Type B pancreatic cell (in vitro differentiated cells): ENCODE data around the gene DNAH6. TPM values are rescaled to one million over a fixed set of nuclear protein-coding genes. Genes with fewer than 3 reads are reported as not detected.

Experiments
- DNase-seq: peaks from one replicate; pipeline ENCODE4 v3.0.0; 2021; ENCODE audit warnings: mixed read lengths; ENCODE audit not compliant: unreplicated experiment; ENCODE audit errors: extremely low spot score
- H3K27ac Mint-ChIP-seq: 2 replicates; pipeline ENCODE4 v1.8.0; 2021; ENCODE audit warnings: mild to moderate bottlenecking, mixed read lengths
- H3K27me3 Mint-ChIP-seq: 2 replicates; pipeline ENCODE4 v1.8.0; 2021; ENCODE audit warnings: mixed read lengths
- H3K36me3 Mint-ChIP-seq: 2 replicates; pipeline ENCODE4 v1.8.0; 2021; ENCODE audit warnings: mixed read lengths
- H3K4me1 Mint-ChIP-seq: one replicate; pipeline ENCODE4 v1.8.0; 2021; ENCODE audit warnings: mixed read lengths; ENCODE audit not compliant: unreplicated experiment
- H3K4me3 Mint-ChIP-seq: 2 replicates; pipeline ENCODE4 v1.8.0; 2021; ENCODE audit warnings: mild to moderate bottlenecking, mixed read lengths
- H3K9me3 Mint-ChIP-seq: 2 replicates; pipeline ENCODE4 v1.8.0; 2021; ENCODE audit warnings: mixed read lengths
- CTCF ChIP-seq: fragments of 200-600 bp; sonication (generic); conservative IDR thresholded peaks from 2 replicates; pipeline ENCODE4 v1.5.0; 2021; ENCODE audit warnings: antibody characterized with exemption, mild to moderate bottlenecking
- total RNA-seq: library from RNA; stranded (reverse); gene quantifications from 2 replicates; pipeline ENCODE4 v1.2.1, GENCODE V29; 2021; ENCODE audit warnings: low replicate concordance

DNAH6 gene
- total RNA-seq, 1 donor from 2014 or later = 3.8 TPM

- Mint-ChIP-seq H3K4me1 (peaks cover 14% of the 10 kb centered on the region), H3K9me3 (no peaks in the 10 kb centered on the region), H3K27me3 (no peaks in the 10 kb centered on the region), H3K36me3 (no peaks in the 10 kb centered on the region), H3K4me3 (no peak overlapping the region), H3K27ac (no peak overlapping the region)
- no peak for TF ChIP-seq CTCF
- no peak for DNase-seq
Observed at GRCh38 chr2:84487298-84487996, 28.9 kb upstream of the DNAH6 start.

GRCh38 chr2:84491256-84491655 lies 25.0 kb upstream of the DNAH6 start:
- Mint-ChIP-seq H3K4me1 (peaks cover 11% of the 10 kb centered on the region), H3K4me3 (no peak overlapping the region), H3K36me3 (no peaks in the 10 kb centered on the region), H3K27ac (no peak overlapping the region), H3K27me3 (peaks cover 13% of the 10 kb centered on the region), H3K9me3 (no peaks in the 10 kb centered on the region)
- no peak for DNase-seq
- TF ChIP-seq CTCF = no peak

GRCh38 chr2:84491741-84492140 lies 24.6 kb upstream of the DNAH6 start:
- no peak for DNase-seq
- H3K36me3 Mint-ChIP-seq = no peaks in the 10 kb centered on the region
- H3K27ac Mint-ChIP-seq = no peak overlapping the region
- no peak overlapping the region for H3K4me3 Mint-ChIP-seq
- TF ChIP-seq CTCF = no peak
- peaks cover 13% of the 10 kb centered on the region for H3K27me3 Mint-ChIP-seq
- no peaks in the 10 kb centered on the region for H3K9me3 Mint-ChIP-seq
- H3K4me1 Mint-ChIP-seq = peaks cover 6% of the 10 kb centered on the region

- Mint-ChIP-seq H3K27ac (no peak overlapping the region), H3K36me3 (no peaks in the 10 kb centered on the region), H3K4me1 (peaks cover 3% of the 10 kb centered on the region), H3K9me3 (no peaks in the 10 kb centered on the region), H3K27me3 (peaks cover 13% of the 10 kb centered on the region), H3K4me3 (no peak overlapping the region)
- TF ChIP-seq CTCF = peak; percentile 38
- no peak for DNase-seq
Observed at GRCh38 chr2:84492571-84492970, 23.7 kb upstream of the DNAH6 start.

- no peaks in the 10 kb centered on the region for H3K4me1 Mint-ChIP-seq
- no peaks in the 10 kb centered on the region for H3K9me3 Mint-ChIP-seq
- H3K27ac Mint-ChIP-seq = no peak overlapping the region
- H3K27me3 Mint-ChIP-seq = peaks cover 13% of the 10 kb centered on the region
- no peaks in the 10 kb centered on the region for H3K36me3 Mint-ChIP-seq
- no peak for TF ChIP-seq CTCF
- DNase-seq = no peak
- H3K4me3 Mint-ChIP-seq = no peak overlapping the region
Observed at GRCh38 chr2:84493514-84493913, 22.8 kb upstream of the DNAH6 start.

DNA sequence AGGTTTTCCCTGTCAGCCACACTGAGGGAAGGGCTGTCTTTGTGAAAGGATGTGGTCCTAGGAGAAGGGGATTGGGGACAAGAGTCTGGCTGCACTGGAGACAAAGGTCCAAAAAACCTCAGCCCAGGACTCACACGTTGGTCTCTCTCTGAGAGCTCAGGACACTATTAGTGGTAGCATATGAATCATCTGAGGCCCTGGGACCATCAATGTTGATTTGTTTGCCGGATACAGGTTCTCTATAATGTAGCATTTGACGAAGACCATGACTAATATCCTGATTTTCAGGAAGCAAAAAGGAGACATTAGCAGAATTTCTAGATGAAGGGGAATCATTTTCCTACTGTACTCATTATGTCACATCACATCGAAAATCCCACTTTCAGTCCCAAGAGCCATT lies 22.2 kb upstream of the DNAH6 start:
- Mint-ChIP-seq H3K9me3 (no peaks in the 10 kb centered on the region), H3K27ac (no peak overlapping the region), H3K4me3 (no peak overlapping the region), H3K4me1 (no peaks in the 10 kb centered on the region), H3K27me3 (peaks cover 14% of the 10 kb centered on the region), H3K36me3 (no peaks in the 10 kb centered on the region)
- no peak for DNase-seq
- TF ChIP-seq CTCF = no peak
